Measurements from ENCODE around the gene SLC6A4.
"Not testable (repeated sequence)": the region's sequence is repeated elsewhere in the genome, so short reads cannot be mapped to it uniquely, and the experiment has no call there.

The SLC6A4 gene

DNA sequence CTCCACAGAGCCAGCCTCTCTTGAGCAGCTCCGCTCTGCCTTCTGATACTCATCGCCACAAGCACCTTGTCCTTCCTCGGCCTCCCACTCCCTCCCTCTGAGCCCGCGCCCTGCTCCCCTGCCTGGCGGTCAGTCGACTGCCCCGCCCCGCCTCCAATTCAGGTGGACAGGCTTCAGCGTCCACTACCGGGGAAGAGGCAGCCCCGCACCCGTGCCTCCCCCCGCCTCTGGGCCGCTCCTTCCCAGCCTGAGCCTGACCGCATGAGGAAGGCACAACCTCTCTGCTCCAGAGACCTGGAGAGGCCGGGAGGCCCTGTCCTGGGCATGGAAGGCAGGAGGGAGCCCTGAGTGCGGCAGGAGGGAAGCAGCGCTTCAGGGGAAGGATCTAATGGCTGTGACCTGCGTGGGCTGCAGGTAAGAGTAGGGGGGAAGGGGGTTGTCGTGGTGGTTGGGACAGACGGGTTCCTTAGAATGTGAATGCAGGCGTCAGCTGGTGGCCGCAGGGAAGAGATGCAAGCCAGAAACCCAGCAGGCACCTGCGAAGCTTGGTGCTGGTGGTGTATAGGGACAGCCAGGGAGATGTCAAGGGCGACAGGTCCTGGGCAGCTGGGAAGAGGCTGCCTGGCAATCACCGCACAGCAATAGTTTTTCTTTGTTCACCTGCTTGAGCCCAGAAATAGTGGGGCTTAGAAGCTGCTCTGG is 3.0 kb upstream of the SLC6A4 start:
- no peak for DNase-seq

GRCh38 chr17:30238003-30238344 is 2.5 kb upstream of the SLC6A4 start:
- DNase-seq, result no peak

GRCh38 chr17:30237296-30238002 is 2.0 kb upstream of the SLC6A4 start:
- DNase-seq, result no peak

- peak; percentile 38 for DNase-seq
Observed at GRCh38 chr17:30236766-30237165, 1.3 kb upstream of the SLC6A4 start.

GRCh38 chr17:30236297-30236624 is 764 bp upstream of the SLC6A4 start:
- no peak for DNase-seq

DNA sequence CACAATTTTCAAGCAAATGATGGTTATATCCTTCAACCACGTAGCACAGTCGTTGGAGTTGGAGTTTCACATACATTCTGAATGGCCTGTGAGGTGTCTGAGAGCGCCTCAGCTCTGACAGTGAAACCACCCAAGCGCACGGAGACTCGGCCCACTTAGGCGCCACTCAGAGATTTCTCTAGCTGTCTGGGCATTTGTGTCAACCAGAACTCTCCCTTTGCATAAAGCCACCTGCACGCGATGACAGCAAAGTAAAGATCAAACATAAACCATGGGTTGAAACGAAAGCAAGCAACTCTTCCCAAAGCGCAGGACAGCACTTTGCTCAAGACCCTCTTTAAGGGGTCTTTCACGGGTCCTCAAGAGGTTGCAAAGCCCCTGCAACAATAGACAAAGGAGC is 533 bp downstream of the SLC6A4 start:
- peak; percentile 42 for DNase-seq

- no peak for DNase-seq
Observed at GRCh38 chr17:30234296-30234695, 1.2 kb downstream of the SLC6A4 start.

GRCh38 chr17:30232824-30233427 is 2.6 kb downstream of the SLC6A4 start:
- no peak for DNase-seq

GRCh38 chr17:30232015-30232823 is 3.3 kb downstream of the SLC6A4 start:
- DNase-seq, result no peak

GRCh38 chr17:30230596-30231125 is 4.8 kb downstream of the SLC6A4 start:
- no peak for DNase-seq

GRCh38 chr17:30230009-30230408 is 5.5 kb downstream of the SLC6A4 start:
- not testable (repeated sequence) for DNase-seq

DNA sequence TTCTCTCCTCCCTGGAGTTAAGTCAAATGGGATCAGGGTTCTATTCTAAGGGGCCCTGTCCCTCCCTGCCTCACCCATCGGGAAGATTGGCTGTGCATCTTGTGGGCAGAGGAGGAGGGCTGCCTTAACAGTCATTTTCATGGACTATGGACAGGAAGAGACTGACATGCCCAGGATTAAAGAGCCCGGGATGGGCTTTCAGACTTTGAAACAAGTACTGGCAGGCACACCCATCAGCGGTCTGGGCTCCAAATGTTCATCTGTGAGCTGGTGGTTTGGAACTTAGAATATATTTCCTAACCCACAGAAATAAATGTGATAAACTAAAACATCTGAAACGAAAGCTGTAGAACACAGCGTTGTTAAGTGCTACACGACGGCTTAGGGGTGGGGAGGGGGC is 6.5 kb downstream of the SLC6A4 start:
- DNase-seq, result no peak

- no peak for DNase-seq
Observed at GRCh38 chr17:30228011-30228410, 7.5 kb downstream of the SLC6A4 start.

- DNase-seq, result no peak
Observed at GRCh38 chr17:30226878-30227277, 8.6 kb downstream of the SLC6A4 start.

GRCh38 chr17:30225919-30226553 is 9.5 kb downstream of the SLC6A4 start:
- DNase-seq, result no peak

DNA sequence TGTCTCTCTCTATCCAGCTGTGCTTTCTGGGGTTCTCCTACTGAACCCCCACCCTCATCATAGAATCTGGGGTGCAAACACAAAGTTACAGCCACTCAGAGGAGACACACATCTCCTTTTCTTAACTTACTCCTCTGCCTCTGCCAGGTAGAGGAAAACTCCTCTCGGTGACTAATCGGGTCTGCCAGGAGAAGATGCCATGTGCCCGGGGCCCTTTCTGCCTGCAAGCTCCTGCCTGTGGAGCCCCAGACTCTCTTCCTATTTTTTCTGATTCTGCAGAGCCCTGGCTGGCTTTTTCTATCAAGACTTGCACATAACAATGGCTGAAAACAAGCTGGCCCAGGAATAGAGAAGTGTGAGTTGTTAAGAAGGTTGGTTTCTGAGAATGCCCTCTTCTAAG is 10.4 kb downstream of the SLC6A4 start:
- no peak for DNase-seq

DNA sequence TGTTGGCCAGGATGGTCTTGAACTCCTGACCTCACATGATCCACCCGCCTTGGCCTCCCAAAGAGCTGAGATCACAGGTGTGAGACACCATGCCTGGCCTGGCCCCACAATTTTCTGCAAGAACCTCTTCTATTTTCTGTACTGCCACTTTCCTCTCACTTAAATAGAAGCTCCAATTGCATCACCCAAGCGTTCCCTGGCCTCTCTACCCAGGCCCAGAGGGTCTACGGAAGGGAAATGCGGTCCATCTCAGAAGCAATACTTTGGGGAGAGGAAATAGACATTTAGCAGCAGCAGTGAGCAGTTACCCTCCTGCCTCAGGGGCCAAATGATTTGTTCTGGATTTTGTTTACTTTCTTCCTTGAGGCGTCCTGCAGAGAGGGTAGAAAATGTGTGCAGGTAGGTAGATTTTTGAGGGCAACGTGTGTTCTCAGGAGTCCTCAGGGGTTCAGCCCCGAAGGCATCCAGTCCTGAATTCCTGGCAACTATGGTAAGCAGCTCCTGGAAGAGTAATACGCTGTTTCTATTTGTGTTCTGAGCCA is 11.0 kb downstream of the SLC6A4 start:
- no peak for DNase-seq

GRCh38 chr17:30222721-30223175 is 12.7 kb downstream of the SLC6A4 start:
- DNase-seq, result peak; percentile 15

GRCh38 chr17:30222251-30222650 is 13.2 kb downstream of the SLC6A4 start:
- DNase-seq, result no peak

DNA sequence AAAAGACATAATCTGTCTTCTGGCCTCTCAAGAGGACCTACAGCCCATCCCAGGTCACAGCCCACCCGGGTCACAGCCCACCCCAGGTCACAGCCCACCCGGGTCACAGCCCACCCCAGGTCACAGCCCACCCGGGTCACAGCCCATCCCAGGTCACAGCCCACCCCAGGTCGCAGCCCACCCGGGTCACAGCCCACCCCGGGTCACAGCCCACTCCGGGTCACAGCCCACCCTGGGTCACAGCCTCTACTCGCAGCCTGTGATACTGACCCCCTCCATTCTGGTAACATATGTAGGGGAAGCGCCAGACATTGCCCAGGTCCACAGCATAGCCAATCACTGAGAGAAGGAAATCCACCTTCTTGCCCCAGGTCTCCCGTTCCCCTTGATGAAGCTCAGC is 14.2 kb downstream of the SLC6A4 start:
- no peak for DNase-seq

DNA sequence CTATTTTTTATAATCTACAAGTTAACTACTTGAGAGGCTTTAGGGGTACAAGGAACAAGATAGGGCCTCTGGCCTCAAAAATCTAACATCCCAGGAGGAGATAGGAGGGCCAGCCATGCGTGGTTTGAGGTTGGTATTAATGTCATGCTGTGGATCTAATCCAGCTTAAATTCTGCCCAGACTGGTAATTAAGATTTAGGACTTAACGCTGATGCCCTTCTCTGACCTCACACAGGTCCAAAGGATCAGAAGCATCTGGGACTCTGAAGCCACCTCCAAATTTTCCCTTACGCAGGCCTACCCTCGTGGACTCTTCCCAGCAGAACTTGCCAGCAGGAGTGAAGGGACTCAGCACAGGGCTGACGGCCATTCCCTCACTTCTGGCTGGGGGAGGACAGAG is 15.1 kb downstream of the SLC6A4 start:
- DNase-seq, result no peak

GRCh38 chr17:30219833-30220232 is 15.7 kb downstream of the SLC6A4 start:
- DNase-seq, result no peak

GRCh38 chr17:30219315-30219714 is 16.2 kb downstream of the SLC6A4 start:
- DNase-seq, result no peak

Data from NCI-H526 treated with DMSO at 0.1 percent for 48 hours (cell line).